Spleen (tissue), 11 donors: Measurements from ENCODE around the gene TTC23. TPM values are rescaled to one million over a fixed set of nuclear protein-coding genes. Genes with fewer than 3 reads are reported as not detected.

Source experiments
- DNase-seq: peaks from one replicate; pipeline ENCODE4 v3.0.0-alpha.2; 2020
- H3K27ac ChIP-seq, 8 donors: fragments of 200-600 bp; sonication (generic) in 7 of 8; 1 replicate in 4 of 8; 2 replicates in 4 of 8; pipeline versions ENCODE4 v1.5.0 to v1.8.0; 2016 to 2021; ENCODE audit warnings: inconsistent platforms in 4 of 8, mild to moderate bottlenecking in 4 of 8, moderate library complexity in 1 of 8
- H3K27me3 ChIP-seq, 7 donors: fragments of 200-600 bp; sonication (generic) in 6 of 7; replicated peaks in 1 of 7; 1 replicate in 4 of 7; 2 replicates in 3 of 7; pipeline versions ENCODE4 v1.5.0 to v1.8.0; 2016 to 2021; ENCODE audit warnings: inconsistent platforms in 3 of 7, mild to moderate bottlenecking in 1 of 7
- H3K36me3 ChIP-seq, 6 donors: fragments of 200-600 bp; sonication (generic) in 5 of 6; 1 replicate in 4 of 6; 2 replicates in 2 of 6; pipeline versions ENCODE4 v1.5.0 to v1.8.0; 2016 to 2021; ENCODE audit warnings: inconsistent platforms in 2 of 6
- H3K4me1 ChIP-seq, 6 donors: fragments of 200-600 bp; sonication (generic) in 5 of 6; 1 replicate in 3 of 6; 2 replicates in 3 of 6; pipeline versions ENCODE4 v1.5.0 to v1.8.0; 2016 to 2021; ENCODE audit warnings: inconsistent platforms in 3 of 6
- H3K4me3 ChIP-seq, 8 donors: fragments of 200-600 bp; sonication (generic) in 7 of 8; 1 replicate in 4 of 8; 2 replicates in 4 of 8; pipeline versions ENCODE4 v1.5.0 to v1.8.0; 2016 to 2021; ENCODE audit warnings: inconsistent platforms in 4 of 8, mild to moderate bottlenecking in 4 of 8, moderate library complexity in 2 of 8
- H3K9me3 ChIP-seq, 8 donors: fragments of 200-600 bp; sonication (generic) in 7 of 8; 1 replicate in 4 of 8; 2 replicates in 4 of 8; pipeline versions ENCODE4 v1.5.0 to v1.8.0; 2016 to 2021; ENCODE audit warnings: inconsistent platforms in 4 of 8
- CTCF ChIP-seq, 11 experiments: fragments of 200-600 bp in 7 of 11; fragments of 450-650 bp in 4 of 11; sonication (generic) in 4 of 11; IDR thresholded peaks in 8 of 11; conservative IDR thresholded peaks in 3 of 11; 1 replicate in 7 of 11; 2 replicates in 4 of 11; pipeline versions ENCODE4 v1.4.0 to v1.8.0; 2016 to 2021; ENCODE audit warnings: antibody characterized with exemption in 11 of 11, inconsistent platforms in 4 of 11, mild to moderate bottlenecking in 1 of 11
- POLR2A ChIP-seq, 3 donors: fragments of 450-650 bp; IDR thresholded peaks; one replicate each; pipeline ENCODE4 v1.5.1; 2017; ENCODE audit warnings: antibody characterized with exemption in 3 of 3, mild to moderate bottlenecking in 1 of 3
- POLR2AphosphoS5 ChIP-seq, 3 donors: sonication (generic); formaldehyde crosslinking; IDR thresholded peaks; one replicate each; pipeline ENCODE4 v1.5.1; 2017; ENCODE audit warnings: antibody characterized with exemption in 3 of 3
- WGBS, 5 donors: extraction: QIAGEN DNeasy Blood & Tissue Kit in 3 of 5; methylation state at CpG; one replicate each; pipeline versions ENCODE4 v1.1.5 to v1.1.7; 2013 to 2018; 5-methylcytosine and 5-hydroxymethylcytosine counted together
- intact Hi-C: fragments of 100-400 bp; cut with DNase I; formaldehyde crosslinking; loops from one replicate; pipeline ENCODE4 v1.15.0; 2023; ENCODE audit warnings: low total_unique reads
- polyA plus RNA-seq, 3 donors: library from polyadenylated mRNA; stranded (reverse); fragments of 200-250 nt; gene quantifications; one replicate each; pipeline ENCODE4 v1.2.1, GENCODE V29; 2013
- total RNA-seq, 7 donors: library from RNA; depleted of rRNA in 3 of 7; stranded (reverse); fragments of >200 nt in 3 of 7; fragmentation: NEBNext Ultra II Directional in 4 of 7; extraction: Animal tissue kit (Norgen Biotek cat#: 25700) in 4 of 7; gene quantifications; one replicate each; pipeline versions ENCODE4 v1.1.0 to v1.2.1, GENCODE V29; 2016 to 2021
- donor health status: healthy with polysubstance abuse.
- donor health status: DM: no; HTN: no; CAD: no; lungs with moderate emphysema.
- donor health status: DM: no; HTN: no; CAD: no.
- donor health status: Bipolar disorder and iron deficiency.
- donor health status: healthy.
- donor health status: DM: no; HTN: no; CAD: no.
- donor health status: DM: yes; HTN: yes; CAD: no.

TTC23 gene
- total and polyA plus RNA-seq, 10 donors, result 3.6 to 17.0 (median 12.0) TPM

GRCh38 chr15:99140590-99140989 lies 108.8 kb downstream of the TTC23 start:
- no peak for DNase-seq
- TF ChIP-seq CTCF (IDR thresholded peaks at IDR 0.05 in 8 of 11, conservative IDR thresholded peaks at IDR 0.05 in 3 of 11), result no peak
- no peak for TF ChIP-seq POLR2A (IDR thresholded peaks at IDR 0.05)
- no peak for TF ChIP-seq POLR2AphosphoS5 (IDR thresholded peaks at IDR 0.05)
- 96 to 99% (median 97%) methylated on average over 4 of the region's 4 CpGs for WGBS, 5 donors
- intact Hi-C loops, result no loop called here
- Histone ChIP-seq H3K36me3 (peaks cover 0 to 34% (median 5%) of the 10 kb centered on the region in 6 donors), H3K27me3 (no peaks in the 10 kb centered on the region), H3K4me3 (no peak overlapping the region), H3K4me1 (no peaks in the 10 kb centered on the region), H3K9me3 (no peaks in the 10 kb centered on the region), H3K27ac (no peak overlapping the region)

- intact Hi-C loops, result no loop called here
- peaks cover 0 to 34% (median 5%) of the 10 kb centered on the region in 6 donors for H3K36me3 ChIP-seq
- no peaks in the 10 kb centered on the region for H3K9me3 ChIP-seq
- TF ChIP-seq POLR2A (IDR thresholded peaks at IDR 0.05) (no peak), POLR2AphosphoS5 (IDR thresholded peaks at IDR 0.05) (no peak), CTCF (IDR thresholded peaks at IDR 0.05 in 8 of 11, conservative IDR thresholded peaks at IDR 0.05 in 3 of 11) (no peak)
- no peak for DNase-seq
- no peaks in the 10 kb centered on the region for H3K27me3 ChIP-seq
- H3K4me3 ChIP-seq, result no peak overlapping the region
- H3K27ac ChIP-seq, result no peak overlapping the region
- H3K4me1 ChIP-seq, result no peaks in the 10 kb centered on the region
- WGBS, 5 donors, result 86 to 98% (median 88%) methylated on average over 4 of the region's 4 CpGs
Observed at GRCh38 chr15:99139276-99139675, 110.1 kb downstream of the TTC23 start.

GRCh38 chr15:99138491-99138982 lies 110.8 kb downstream of the TTC23 start:
- Histone ChIP-seq H3K27ac (no peak overlapping the region), H3K4me1 (no peaks in the 10 kb centered on the region), H3K36me3 (peaks cover 0 to 34% (median 5%) of the 10 kb centered on the region in 6 donors), H3K27me3 (no peaks in the 10 kb centered on the region), H3K4me3 (no peak overlapping the region), H3K9me3 (no peaks in the 10 kb centered on the region)
- TF ChIP-seq POLR2A (IDR thresholded peaks at IDR 0.05) (no peak), CTCF (IDR thresholded peaks at IDR 0.05 in 8 of 11, conservative IDR thresholded peaks at IDR 0.05 in 3 of 11) (no peak), POLR2AphosphoS5 (IDR thresholded peaks at IDR 0.05) (no peak)
- 90 to 94% (median 94%) methylated on average over 10 to 15 of the region's 15 CpGs for whole genome bisulfite sequencing, 5 donors
- intact Hi-C loops, result no loop called here
- DNase-seq, result no peak

GRCh38 chr15:99137877-99138276 lies 111.5 kb downstream of the TTC23 start:
- TF ChIP-seq POLR2A (IDR thresholded peaks at IDR 0.05), result no peak
- no peak for TF ChIP-seq POLR2AphosphoS5 (IDR thresholded peaks at IDR 0.05)
- no peak for TF ChIP-seq CTCF (IDR thresholded peaks at IDR 0.05 in 8 of 11, conservative IDR thresholded peaks at IDR 0.05 in 3 of 11)
- Histone ChIP-seq H3K4me3 (no peak overlapping the region), H3K4me1 (no peaks in the 10 kb centered on the region), H3K36me3 (peaks cover 0 to 34% (median 5%) of the 10 kb centered on the region in 6 donors), H3K27me3 (no peaks in the 10 kb centered on the region), H3K27ac (no peak overlapping the region), H3K9me3 (no peaks in the 10 kb centered on the region)
- intact Hi-C loops, result no loop called here
- no peak for DNase-seq
- WGBS, 5 donors, result 84 to 95% (median 87%) methylated on average over 5 of the region's 5 CpGs
